ENCODE data around the gene BCL2L13.

GRCh38 chr22:17695986-17696385, 57.4 kb downstream of the BCL2L13 start:
- TF ChIP-seq CTCF (IDR thresholded peaks at IDR 0.05) (no peak), AR (CRISPR knock-in tag; IDR thresholded peaks at IDR 0.05) (no peak), NR2C2 (CRISPR knock-in tag; IDR thresholded peaks at IDR 0.05) (no peak)
- TF ChIP-seq, protein P1, sequence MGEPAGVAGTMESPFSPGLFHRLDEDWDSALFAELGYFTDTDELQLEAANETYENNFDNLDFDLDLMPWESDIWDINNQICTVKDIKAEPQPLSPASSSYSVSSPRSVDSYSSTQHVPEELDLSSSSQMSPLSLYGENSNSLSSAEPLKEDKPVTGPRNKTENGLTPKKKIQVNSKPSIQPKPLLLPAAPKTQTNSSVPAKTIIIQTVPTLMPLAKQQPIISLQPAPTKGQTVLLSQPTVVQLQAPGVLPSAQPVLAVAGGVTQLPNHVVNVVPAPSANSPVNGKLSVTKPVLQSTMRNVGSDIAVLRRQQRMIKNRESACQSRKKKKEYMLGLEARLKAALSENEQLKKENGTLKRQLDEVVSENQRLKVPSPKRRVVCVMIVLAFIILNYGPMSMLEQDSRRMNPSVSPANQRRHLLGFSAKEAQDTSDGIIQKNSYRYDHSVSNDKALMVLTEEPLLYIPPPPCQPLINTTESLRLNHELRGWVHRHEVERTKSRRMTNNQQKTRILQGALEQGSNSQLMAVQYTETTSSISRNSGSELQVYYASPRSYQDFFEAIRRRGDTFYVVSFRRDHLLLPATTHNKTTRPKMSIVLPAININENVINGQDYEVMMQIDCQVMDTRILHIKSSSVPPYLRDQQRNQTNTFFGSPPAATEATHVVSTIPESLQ (CRISPR knock-in tag; IDR thresholded peaks at IDR 0.05): no peak
